22Rv1 (cell line): ENCODE measurements around the gene THSD4.

Source experiments
- H3K27ac ChIP-seq: fragments of 450-650 bp; 2 replicates; pipeline ENCODE4 v1.5.1; 2017
- CTCF ChIP-seq: fragments of 450-650 bp; IDR thresholded peaks from 2 replicates; pipeline ENCODE4 v1.5.1; 2017; ENCODE audit warnings: mild to moderate bottlenecking
- ZFX ChIP-seq: fragments of 450-650 bp; IDR thresholded peaks from 2 replicates; pipeline ENCODE4 v1.6.1; 2017; ENCODE audit warnings: antibody characterized with exemption, borderline replicate concordance

The THSD4 gene

GRCh38 chr15:71218272-71218805 lies 103.1 kb downstream of the THSD4 start:
- no peak overlapping the region for H3K27ac ChIP-seq
- TF ChIP-seq ZFX (no peak), CTCF (no peak)

DNA sequence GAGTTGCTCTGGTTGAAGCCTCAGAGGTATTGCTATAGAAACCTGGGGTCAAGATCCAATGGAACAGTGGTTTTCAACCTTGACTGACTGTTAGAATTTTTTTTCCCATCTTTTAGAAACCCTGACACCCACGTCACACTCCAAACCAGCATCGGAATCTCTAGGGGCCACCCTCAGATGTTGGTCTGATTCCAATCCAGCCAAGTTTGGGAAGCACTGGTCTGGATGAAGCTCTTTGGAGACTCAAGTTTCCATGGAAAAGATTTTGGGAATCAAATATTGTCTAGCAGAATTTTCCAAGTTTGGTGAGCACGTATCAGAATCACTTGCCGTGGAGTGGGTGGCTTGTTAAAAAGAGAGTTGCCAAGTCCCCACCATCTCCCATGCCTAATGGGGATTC lies 103.8 kb downstream of the THSD4 start:
- no peak for TF ChIP-seq ZFX
- TF ChIP-seq CTCF, result no peak
- no peak overlapping the region for H3K27ac ChIP-seq

GRCh38 chr15:71219645-71220044 lies 104.4 kb downstream of the THSD4 start:
- H3K27ac ChIP-seq, result no peak overlapping the region
- TF ChIP-seq ZFX, result no peak
- TF ChIP-seq CTCF, result no peak

GRCh38 chr15:71220828-71221227 lies 105.6 kb downstream of the THSD4 start:
- H3K27ac ChIP-seq, result no peak overlapping the region
- TF ChIP-seq ZFX, result no peak
- TF ChIP-seq CTCF, result no peak

DNA sequence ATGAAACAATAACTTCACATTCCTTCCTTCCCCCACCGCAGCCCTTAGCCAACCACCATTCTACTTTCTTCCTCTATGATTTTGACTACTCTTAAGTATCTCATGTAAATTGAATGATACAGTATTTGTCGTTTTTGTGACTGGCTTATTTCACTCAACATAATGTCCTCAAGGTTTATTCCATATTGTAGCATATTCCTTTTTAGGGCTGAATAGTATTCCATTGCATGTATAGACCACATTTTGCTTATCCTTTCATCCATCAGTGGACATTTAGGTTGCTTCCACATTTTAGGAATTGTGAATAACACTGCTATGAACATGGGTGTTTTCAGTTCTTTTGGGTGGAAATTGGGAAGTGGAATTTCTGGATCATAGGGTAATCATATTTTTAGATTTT lies 106.1 kb downstream of the THSD4 start:
- TF ChIP-seq CTCF (no peak), ZFX (no peak)

GRCh38 chr15:71223516-71223915 lies 108.2 kb downstream of the THSD4 start:
- no peak overlapping the region for H3K27ac ChIP-seq
- TF ChIP-seq ZFX (no peak), CTCF (no peak)

More for the DNA sequence above, 106.1 kb downstream of the THSD4 start:
- H3K27ac ChIP-seq, result no peak overlapping the region

DNA sequence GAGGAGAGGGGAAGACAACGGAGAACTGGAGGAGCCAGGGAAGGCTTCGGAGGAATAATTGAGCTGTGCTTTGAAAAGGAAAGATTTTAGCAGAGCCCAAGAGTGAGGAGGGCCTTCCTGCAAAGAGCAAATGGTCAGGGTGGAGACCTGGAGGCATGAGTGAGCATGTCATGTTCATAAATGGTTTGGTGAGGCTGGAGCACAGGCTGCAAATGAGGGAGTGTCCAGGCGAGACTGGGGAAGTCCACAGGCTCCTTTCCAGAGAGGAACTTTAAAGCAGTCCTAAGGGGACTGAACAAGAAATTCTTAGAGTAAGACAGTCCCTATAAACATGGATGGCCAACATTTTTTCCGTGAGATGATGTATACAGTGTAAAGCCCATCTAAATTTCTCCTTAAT lies 108.8 kb downstream of the THSD4 start:
- TF ChIP-seq ZFX (no peak), CTCF (no peak)
- no peak overlapping the region for H3K27ac ChIP-seq
